Measurements from ENCODE around the gene SSH2.

The SSH2 gene

DNA sequence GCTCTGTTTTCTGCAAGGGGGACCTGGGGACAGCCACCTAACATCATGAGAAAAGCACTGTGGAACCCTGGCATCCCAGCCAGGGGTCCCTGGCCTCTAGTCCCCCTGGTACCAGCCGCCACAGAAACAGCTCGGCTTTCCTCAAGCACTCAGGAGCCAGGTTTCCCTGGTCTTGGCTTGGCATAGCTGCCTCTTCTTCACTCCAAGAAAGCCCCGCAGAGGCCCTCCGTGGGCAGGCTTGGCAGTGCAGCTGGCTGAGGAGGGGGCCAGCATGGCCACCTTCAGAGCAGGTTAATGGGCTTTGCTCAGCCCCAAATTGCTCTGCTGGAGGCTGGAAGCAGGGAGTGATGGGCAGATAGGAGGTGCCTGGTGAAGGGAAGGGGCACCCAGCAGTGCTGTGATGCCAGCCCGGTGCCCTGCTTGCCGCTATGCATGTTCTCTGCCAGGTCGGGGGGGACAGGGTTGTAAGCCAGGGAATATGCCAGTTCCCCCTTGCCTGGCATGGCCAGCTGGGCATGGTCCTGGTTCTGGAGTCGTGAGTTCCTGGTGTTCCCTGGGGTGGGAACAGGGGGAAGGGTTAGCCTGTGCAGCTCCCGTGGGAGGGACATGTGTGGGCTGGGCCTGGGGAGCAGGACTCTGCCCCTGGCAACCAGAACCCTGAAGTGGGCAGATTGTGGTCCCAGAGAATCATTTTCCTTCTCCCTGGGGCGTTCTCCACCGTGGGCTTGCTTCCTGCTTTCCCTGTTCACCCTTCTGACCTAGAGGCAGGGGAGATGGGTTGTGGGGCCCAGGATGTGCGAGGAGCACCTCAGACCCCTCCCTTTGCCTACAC lies 333.9 kb downstream of the SSH2 start:
- no peak for DNase-seq

GRCh38 chr17:29595107-29595942 lies 334.7 kb downstream of the SSH2 start:
- no peak for DNase-seq

GRCh38 chr17:29594519-29595090 lies 335.4 kb downstream of the SSH2 start:
- DNase-seq = no peak

- no peak for DNase-seq
Observed at GRCh38 chr17:29593591-29594518, 336.2 kb downstream of the SSH2 start.

- DNase-seq = peak; percentile 28
Observed at GRCh38 chr17:29592850-29593551, 337.0 kb downstream of the SSH2 start, which contains the start of gene ANKRD13B. Gene ANKRD13B, plus strand, starts transcription at chr17:29593132. Its CDS starts 490 bp downstream, at chr17:29593622.

- DNase-seq = peak; percentile 94
Observed at GRCh38 chr17:29591737-29592608, 338.1 kb downstream of the SSH2 start.

- peak; percentile 87 for DNase-seq
Observed at GRCh38 chr17:29591146-29591736, 338.8 kb downstream of the SSH2 start.

DNA sequence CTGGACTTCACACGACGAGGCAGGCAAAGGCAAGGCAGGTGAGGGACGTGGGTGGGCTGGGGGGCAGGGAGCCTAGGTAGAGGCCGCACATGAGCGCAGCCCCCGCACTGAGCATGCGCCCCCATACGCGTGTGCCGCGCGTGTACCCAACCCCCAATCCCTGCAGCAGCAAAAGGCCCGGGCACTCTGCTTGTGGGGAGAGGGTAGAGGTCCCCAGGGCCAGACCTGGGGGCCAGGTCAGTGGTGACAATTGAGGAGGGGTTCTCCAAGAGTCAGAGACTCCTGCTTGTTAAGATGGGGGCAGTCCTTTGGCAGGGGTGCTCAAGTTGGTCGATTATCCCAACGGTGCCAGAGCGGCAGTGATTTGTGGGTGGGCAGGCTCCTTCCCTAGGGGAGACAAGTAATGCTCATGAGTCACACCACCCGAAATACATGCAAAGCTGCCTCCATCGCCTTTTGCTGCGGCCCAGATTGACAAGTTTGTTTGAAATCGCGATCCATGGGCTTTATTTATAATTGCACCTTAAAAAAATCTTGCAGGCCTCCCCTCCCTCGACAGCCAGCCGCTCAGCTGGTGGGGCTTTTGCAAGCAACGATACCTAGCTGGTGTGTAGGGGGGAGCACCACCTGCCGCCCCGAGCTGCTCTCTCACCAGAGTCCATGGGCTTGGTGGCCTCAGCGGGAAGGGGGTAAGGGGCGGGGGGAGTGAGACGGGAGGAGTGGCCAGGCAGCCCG lies 339.4 kb downstream of the SSH2 start:
- peak; percentile 75 for DNase-seq

DNA sequence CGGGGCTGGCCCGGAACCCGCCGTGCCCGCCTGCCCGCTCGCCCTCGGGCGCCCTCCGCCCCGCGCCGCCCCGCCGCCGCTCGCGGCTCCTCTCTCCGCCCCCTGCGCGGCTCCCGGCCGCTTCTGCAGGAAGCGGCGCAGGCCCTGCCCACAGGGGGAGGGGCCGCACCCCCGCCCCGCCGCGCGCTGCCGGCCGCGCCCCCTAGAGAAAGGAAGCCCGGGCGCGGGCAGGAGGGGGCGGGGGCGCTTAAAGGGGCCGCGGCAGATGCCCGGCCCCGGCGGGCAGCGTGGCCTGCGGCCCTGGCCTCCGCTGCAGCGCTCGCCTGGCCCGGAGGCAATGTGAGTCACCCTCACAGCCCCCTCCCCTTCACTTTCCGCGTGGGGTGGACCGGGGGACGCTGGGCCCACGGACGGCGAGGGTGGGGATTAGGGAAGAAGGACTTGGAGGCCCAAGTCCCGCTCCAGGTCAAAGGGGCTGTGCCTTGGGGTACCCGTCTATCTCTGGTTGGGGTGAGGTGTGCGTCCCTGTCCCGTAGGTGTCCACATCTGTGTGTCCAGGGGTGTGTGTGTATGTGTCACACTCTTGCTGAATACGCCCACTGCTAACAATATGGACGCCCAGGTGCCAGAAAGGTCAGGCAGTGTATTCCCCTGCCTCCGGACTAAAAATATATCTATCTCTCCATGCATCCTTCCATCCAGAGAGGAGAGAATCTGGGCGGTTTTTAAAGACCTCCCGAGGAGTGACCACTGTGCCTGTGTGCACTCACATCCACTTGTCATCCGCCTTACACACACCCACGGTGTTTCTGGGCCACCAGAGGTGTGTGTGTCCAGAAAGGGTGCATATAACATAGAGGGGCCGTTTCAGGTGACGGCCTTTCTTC lies 340.3 kb downstream of the SSH2 start, which contains the start of gene GIT1:
TSS of gene GIT1 (minus strand) at position 125 of the 887 bp plus-strand sequence. CDS start 270 bp downstream, outside the sequence.
- DNase-seq = peak; percentile 83

DNA sequence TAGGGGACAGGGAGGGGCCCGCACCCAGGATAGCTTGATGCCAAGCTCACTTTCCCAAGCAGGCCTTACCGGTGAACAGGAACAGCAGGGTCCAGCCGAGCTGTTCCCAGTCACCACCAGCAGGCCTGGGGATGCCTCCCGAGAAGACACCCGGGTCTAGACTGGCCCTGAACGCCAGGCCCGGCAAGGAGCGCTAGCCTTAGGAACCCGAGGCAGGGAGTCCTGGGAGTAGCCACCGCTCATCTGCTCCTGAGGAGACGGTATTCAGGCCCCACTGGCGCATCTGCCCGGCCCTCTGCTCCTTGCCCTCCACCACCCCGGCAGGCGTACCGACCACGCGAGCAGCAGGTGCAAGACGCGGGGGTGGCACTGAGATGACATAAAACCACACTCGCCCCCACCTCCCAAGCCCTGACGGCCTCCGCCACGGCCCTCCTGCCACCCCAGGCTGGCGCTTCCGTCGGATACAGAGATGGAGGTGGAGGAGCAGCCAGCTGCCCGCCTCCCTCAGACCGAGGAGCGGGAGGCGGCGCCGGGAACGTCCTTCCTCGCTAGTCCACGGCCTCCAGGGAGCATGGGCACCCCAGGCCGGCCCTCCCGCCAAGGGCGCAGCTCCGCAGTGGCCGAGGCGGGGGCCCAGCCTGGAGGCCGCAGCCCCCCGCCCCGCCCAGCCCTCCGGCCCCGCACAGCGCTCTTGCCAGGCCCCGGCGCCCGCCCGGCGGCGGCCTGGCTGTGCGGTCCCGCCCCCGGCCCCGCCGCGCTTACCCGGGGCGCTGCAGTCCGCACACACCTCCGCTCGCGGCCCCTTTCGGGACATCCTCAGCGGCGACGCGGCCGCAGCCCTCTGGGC lies 341.2 kb downstream of the SSH2 start:
- peak; percentile 17 for DNase-seq

DNA sequence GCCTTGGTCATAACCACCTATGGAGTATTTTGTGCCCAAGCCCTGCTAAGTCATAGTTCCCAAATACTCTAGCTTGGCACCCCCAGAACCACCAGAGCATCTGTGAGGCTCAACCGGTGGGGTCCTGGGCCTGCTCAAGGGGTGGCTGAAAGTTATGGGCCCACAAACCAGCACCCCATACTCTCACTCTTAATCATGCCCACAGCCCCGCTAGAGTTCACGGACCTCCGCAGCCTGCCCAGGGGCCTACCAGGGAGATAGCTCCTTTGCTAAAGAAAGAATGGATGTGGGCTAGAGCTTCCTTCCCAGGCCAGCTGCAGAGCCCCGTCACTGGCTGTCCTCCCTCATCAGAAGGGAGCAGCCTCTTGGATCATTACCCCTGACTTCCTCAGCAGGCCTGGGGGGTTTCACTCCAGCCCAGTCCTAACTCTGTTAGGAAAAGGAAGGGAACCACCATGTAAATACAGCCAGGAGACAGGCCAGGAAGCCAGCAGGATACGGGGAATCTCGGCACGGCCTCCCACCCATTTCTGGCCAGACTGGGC lies 341.9 kb downstream of the SSH2 start:
- no peak for DNase-seq

GRCh38 chr17:29587591-29587990 lies 342.4 kb downstream of the SSH2 start:
- peak; percentile 1 for DNase-seq

- no peak for DNase-seq
Observed at GRCh38 chr17:29586676-29587469, 343.2 kb downstream of the SSH2 start.

DNA sequence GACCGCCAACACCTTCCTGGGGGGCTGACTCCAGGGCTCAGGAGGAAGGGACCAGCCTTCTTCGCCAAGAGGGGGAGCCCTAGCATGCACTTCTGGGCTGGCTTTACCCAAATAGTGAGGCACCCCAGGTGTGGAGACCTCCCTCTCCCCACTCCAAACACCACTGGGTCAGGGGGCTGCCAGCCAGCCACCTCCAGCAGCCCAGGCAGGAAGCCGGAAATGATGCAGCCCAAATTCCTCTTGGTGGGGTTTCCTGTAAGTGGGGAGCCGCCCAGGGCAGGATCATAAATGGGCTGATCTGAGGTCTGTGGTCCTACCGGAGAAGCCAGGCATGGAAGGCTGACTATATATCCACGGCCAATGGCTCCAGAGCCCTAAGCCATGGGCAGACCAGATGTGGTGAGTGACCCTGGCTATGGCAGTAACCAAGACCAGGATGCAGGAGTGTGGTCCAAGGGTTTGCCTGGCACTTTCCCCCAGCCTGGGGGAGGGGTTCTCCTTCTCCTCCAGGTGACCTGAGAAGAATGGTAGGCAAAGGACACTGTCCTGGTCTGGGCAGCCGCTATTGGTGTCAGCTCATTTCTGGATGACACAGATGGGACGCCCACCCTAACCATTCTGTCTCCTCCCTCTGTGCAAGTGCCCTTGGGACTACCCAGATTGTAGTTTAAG lies 344.8 kb downstream of the SSH2 start:
- DNase-seq = no peak

- no peak for DNase-seq
Observed at GRCh38 chr17:29584452-29585079, 345.5 kb downstream of the SSH2 start.
